HepG2 (cell line): ENCODE measurements around the gene ZNF284. TPM values are rescaled to one million over a fixed set of nuclear protein-coding genes. Genes with fewer than 3 reads are reported as not detected.

Experiments
- ATAC-seq: fragments of 200-7000 bp; cut with Tn5 transposase; 3 replicates; pipeline ENCODE4 v1.9.1; 2020; ENCODE audit warnings: mild to moderate bottlenecking, moderate library complexity
- BruUV-seq: library from RNA; stranded (reverse); fragments of 400-500 nt; replicated peaks from 2 replicates; lab custom pipeline; 2021; lab: Mats Ljungman, UMichigan
- CTCF ChIA-PET: fragments of 300-600 bp; formaldehyde crosslinking; extraction: SDS; loops from one replicate; lab custom pipeline; 2021; ENCODE audit warnings: low total read pairs, inconsistent platforms, low intra/inter-chr PET ratio; lab: Yijun Ruan, JAX
- POLR2A ChIA-PET: fragments of 350-600 bp; sonication (Branson Sonifier 250); formaldehyde crosslinking; loops from one replicate; lab custom pipeline; 2020; ENCODE audit warnings: antibody characterized with exemption, inconsistent platforms; lab: Yijun Ruan, JAX
- DNase-seq: peaks from one replicate; pipeline ENCODE4 v3.0.0-alpha.2; 2015; ENCODE audit warnings: low spot score
- FAIRE-seq: peaks from 3 replicates; lab custom pipeline; 2011; peaks lifted over from hg19 to GRCh38; lab: Jason Lieb, UNC
- H2AFZ ChIP-seq: one replicate; pipeline ENCODE4 v1.6.1; 2011; ENCODE audit warnings: low read length, inconsistent platforms
- H3K27ac ChIP-seq: fragments of 300-600 bp; 3 replicates; pipeline ENCODE4 v1.8.0; 2011; ENCODE audit warnings: mixed run types, mild to moderate bottlenecking, mixed read lengths, low read length, inconsistent platforms; ENCODE audit not compliant: insufficient read depth; ENCODE audit errors: extremely low read length
- H3K27me3 ChIP-seq, 2 experiments: fragments of 200-600 bp in 1 of 2; 2 replicates in 1 of 2; 3 replicates in 1 of 2; pipeline versions ENCODE4 v1.6.0 to v1.8.0; 2011; ENCODE audit warnings: low read length in 2 of 2, mild to moderate bottlenecking in 2 of 2, moderate library complexity in 2 of 2, inconsistent platforms in 1 of 2; ENCODE audit not compliant: insufficient read depth in 2 of 2, control insufficient read depth in 1 of 2
- H3K36me3 ChIP-seq, 2 experiments: fragments of 200-600 bp in 1 of 2; replicated peaks in 1 of 2; 2 replicates in 1 of 2; 3 replicates in 1 of 2; pipeline versions ENCODE4 v1.5.1 to v1.8.0; 2011; ENCODE audit warnings: low read length in 2 of 2, inconsistent platforms in 1 of 2; ENCODE audit not compliant: insufficient read depth in 2 of 2, control insufficient read depth in 1 of 2
- H3K4me1 ChIP-seq: 2 replicates; pipeline ENCODE4 v1.5.1; 2012; ENCODE audit warnings: low read length, inconsistent platforms; ENCODE audit not compliant: insufficient read depth
- H3K4me2 ChIP-seq: 2 replicates; pipeline ENCODE4 v1.6.0; 2011; ENCODE audit warnings: low read depth, low read length, inconsistent platforms
- H3K4me3 ChIP-seq, 3 experiments: fragments of 200-600 bp in 1 of 3; sonication (generic), shearing (Covaris generic) in 1 of 3; replicated peaks in 1 of 3; 2 replicates each; pipeline ENCODE4 v1.5.1; 2011 to 2016; ENCODE audit warnings: low read length in 3 of 3, inconsistent platforms in 2 of 3, low read depth in 2 of 3, mild to moderate bottlenecking in 2 of 3, control low read depth in 1 of 3, mixed read lengths in 1 of 3; ENCODE audit not compliant: insufficient read depth in 1 of 3
- H3K79me2 ChIP-seq: one replicate; pipeline ENCODE4 v1.6.1; 2011; ENCODE audit warnings: low read length, inconsistent platforms; ENCODE audit not compliant: insufficient read depth
- H3K9ac ChIP-seq: 2 replicates; pipeline ENCODE4 v1.6.0; 2011; ENCODE audit warnings: mild to moderate bottlenecking, low read depth, low read length, inconsistent platforms; ENCODE audit not compliant: insufficient read depth
- H3K9me3 ChIP-seq: 2 replicates; pipeline ENCODE4 v1.5.1; 2012; ENCODE audit warnings: mild to moderate bottlenecking, low read length
- H4K20me1 ChIP-seq: 2 replicates; pipeline ENCODE4 v1.6.0; 2011; ENCODE audit warnings: inconsistent platforms, mild to moderate bottlenecking, low read length, moderate library complexity; ENCODE audit not compliant: insufficient read depth
- CBX2 ChIP-seq, 2 experiments: fragments of 200-600 bp in 1 of 2; sonication (generic); formaldehyde crosslinking in 1 of 2; IDR thresholded peaks; 2 replicates each; pipeline versions ENCODE4 v1.7.0 to v1.8.1; 2018 to 2022; ENCODE audit warnings: low read depth in 2 of 2, low read length in 1 of 2, mild to moderate bottlenecking in 1 of 2, missing genetic modification reagents in 1 of 2
- MAZ ChIP-seq, 2 experiments: sonication (generic) in 1 of 2; formaldehyde crosslinking in 1 of 2; IDR thresholded peaks; 2 replicates each; pipeline versions ENCODE4 v1.5.0 to v1.6.1; 2012 to 2020; ENCODE audit warnings: low read depth in 2 of 2, mild to moderate bottlenecking in 2 of 2, borderline replicate concordance in 1 of 2, improper control_type of control experiment in 1 of 2, low read length in 1 of 2, missing genetic modification reagents in 1 of 2, moderate library complexity in 1 of 2
- MTA1 ChIP-seq: sonication (generic); formaldehyde crosslinking; IDR thresholded peaks from 2 replicates; pipeline ENCODE4 v1.4.0; 2020; ENCODE audit warnings: missing genetic modification reagents, mild to moderate bottlenecking, borderline replicate concordance
- ZNF101 ChIP-seq: sonication (generic); formaldehyde crosslinking; IDR thresholded peaks from 2 replicates; pipeline ENCODE4 v1.4.0; 2020; ENCODE audit warnings: mild to moderate bottlenecking, low read depth, missing genetic modification reagents, borderline replicate concordance
- ZNF709 ChIP-seq: sonication (generic); formaldehyde crosslinking; IDR thresholded peaks from 2 replicates; pipeline ENCODE4 v1.5.0; 2020; ENCODE audit warnings: mild to moderate bottlenecking, missing genetic modification reagents
- ZNF777 ChIP-seq: sonication (generic); formaldehyde crosslinking; IDR thresholded peaks from 2 replicates; pipeline ENCODE4 v1.4.0; 2020; ENCODE audit warnings: missing genetic modification reagents
- ZSCAN9 ChIP-seq: IDR thresholded peaks from 2 replicates; pipeline ENCODE4 v1.6.1; 2016; ENCODE audit warnings: borderline replicate concordance
- WGBS: methylation state at CpG from one replicate; pipeline ENCODE4 v1.1.6; 2017; ENCODE audit warnings: low lambda C conversion rate; 5-methylcytosine and 5-hydroxymethylcytosine counted together
- in situ Hi-C: cut with HindIII; loops from 2 replicates; pipeline ENCODE4 v1.10.0; 2017; ENCODE audit warnings: low pct_unique_long_range_greater_than_20kb; ENCODE audit not compliant: extremely low pct_ligation_motif_present
- intact Hi-C: fragments of 100-400 bp; cut with micrococcal nuclease; formaldehyde crosslinking; loops from one replicate; pipeline ENCODE4 v1.10.0; 2022; ENCODE audit not compliant: unreplicated experiment
- polyA plus RNA-seq, 8 experiments: library from polyadenylated mRNA; depleted of rRNA in 3 of 8; stranded (reverse) in 7 of 8; unstranded in 1 of 8; fragments of >200 nt; fragmentation: Illumina TruSeq in 4 of 8; extraction: Trizol in 4 of 8; gene quantifications; 2 replicates each; pipeline versions ENCODE4 v1.2.1 to v1.2.3, GENCODE V29; 2011 to 2016; ENCODE audit warnings: low read depth in 4 of 8, missing spikeins in 1 of 8, mixed read lengths in 1 of 8; ENCODE audit not compliant: insufficient read depth in 1 of 8
- total RNA-seq, 5 experiments: library from RNA; depleted of rRNA; stranded (reverse); fragments of >200 nt; fragmentation: Illumina TruSeq; extraction: Trizol; gene quantifications; 2 replicates each; pipeline ENCODE4 v1.2.3, GENCODE V29; 2016; ENCODE audit warnings: low read depth in 1 of 5
- TF ChIP-seq, protein P1 (sequence below): sonication (generic); formaldehyde crosslinking; IDR thresholded peaks from 2 replicates; pipeline ENCODE4 v1.4.0; 2020; ENCODE audit warnings: missing genetic modification reagents, low read depth, mild to moderate bottlenecking, borderline replicate concordance
- TF ChIP-seq, protein P2 (sequence below): sonication (generic); formaldehyde crosslinking; IDR thresholded peaks from 2 replicates; pipeline ENCODE4 v1.5.1; 2020; ENCODE audit warnings: mild to moderate bottlenecking, missing genetic modification reagents
- TF ChIP-seq, protein P3 (sequence below): sonication (generic); formaldehyde crosslinking; IDR thresholded peaks from 2 replicates; pipeline ENCODE4 v1.4.0; 2020; ENCODE audit warnings: mild to moderate bottlenecking, low read depth, missing genetic modification reagents
- TF ChIP-seq, protein P4 (sequence below): fragments of 450-650 bp; IDR thresholded peaks from 2 replicates; pipeline ENCODE4 v1.6.1; 2016
- TF ChIP-seq, protein P5 (sequence below): sonication (generic); formaldehyde crosslinking; IDR thresholded peaks from 2 replicates; pipeline ENCODE4 v1.4.0; 2020; ENCODE audit warnings: missing genetic modification reagents, borderline replicate concordance

ZNF284 gene
- total and polyA plus RNA-seq, 2 of the 13 experiments (the other 11 are each of a cell fraction or from before 2014, with no cell fraction given): 1.2 to 2.3 TPM

DNA sequence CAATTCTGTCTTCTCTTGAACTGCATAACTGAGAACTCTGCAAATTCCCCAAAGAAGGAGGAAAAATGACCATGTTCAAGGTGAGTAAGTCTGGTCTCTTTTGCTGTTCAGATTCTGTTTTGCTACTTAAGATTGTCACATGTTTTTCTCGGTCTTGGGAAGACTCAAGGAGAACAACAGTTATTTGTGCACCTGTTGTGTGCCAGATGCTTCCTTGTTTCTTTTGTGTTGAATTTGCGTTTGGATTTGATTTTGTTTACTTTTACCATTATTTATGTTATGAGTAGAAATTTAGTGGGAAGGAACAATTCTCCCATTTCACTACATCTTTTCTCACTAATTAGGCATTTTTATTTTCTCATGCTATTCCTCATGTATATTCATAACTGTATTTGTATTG, 4.4 kb downstream of the ZNF284 start:
- no TSS peak for BruUV-seq
- in situ Hi-C loops: no loop called here
- H3K79me2 ChIP-seq: no peaks in the 10 kb centered on the region
- H2AFZ ChIP-seq: no peak overlapping the region
- H3K9me3 ChIP-seq: no peaks in the 10 kb centered on the region
- ATAC-seq (no peak), FAIRE-seq (no peak), DNase-seq (no peak)
- no peaks in the 10 kb centered on the region; a peak in 1 of 5 replicates for H3K27me3 ChIP-seq
- WGBS: 98% methylated on average over 2 of the region's 2 CpGs
- H3K27ac ChIP-seq: no peak overlapping the region
- CTCF ChIA-PET: no interaction called here
- no peak overlapping the region for H3K4me2 ChIP-seq
- peaks cover 13% of the 10 kb centered on the region for H3K4me1 ChIP-seq
- POLR2A ChIA-PET: no interaction called here
- H3K4me3 ChIP-seq: no peak overlapping the region
- intact Hi-C loops: loop anchor here (10.0 kb wide), 2 partner anchors 72 to 122 kb away; partner anchors contain the start of genes ZNF221 and ZNF230
- H4K20me1 ChIP-seq: no peaks in the 10 kb centered on the region
- no peak overlapping the region for H3K9ac ChIP-seq
- peaks cover 3 to 11% of the 10 kb centered on the region in 2 experiments; a peak in 3 of 5 replicates for H3K36me3 ChIP-seq
- TF ChIP-seq ZNF101 (no peak), ZSCAN9 (CRISPR knock-in tag) (no peak), MAZ (IDR thresholded peaks at IDR 0.05; ENCODE audit: borderline replicate concordance, low read depth, low read length) (no peak), MAZ (CRISPR knock-in tag; IDR thresholded peaks at IDR 0.05; ENCODE audit: low read depth) (no peak), CBX2 (IDR thresholded peaks at IDR 0.05; ENCODE audit: low read depth, low read length) (no peak), CBX2 (CRISPR knock-in tag; IDR thresholded peaks at IDR 0.05; ENCODE audit: low read depth) (no peak), ZNF777 (CRISPR knock-in tag) (no peak), ZNF709 (CRISPR knock-in tag) (no peak), MTA1 (CRISPR knock-in tag) (no peak)
- TF ChIP-seq, protein P1, sequence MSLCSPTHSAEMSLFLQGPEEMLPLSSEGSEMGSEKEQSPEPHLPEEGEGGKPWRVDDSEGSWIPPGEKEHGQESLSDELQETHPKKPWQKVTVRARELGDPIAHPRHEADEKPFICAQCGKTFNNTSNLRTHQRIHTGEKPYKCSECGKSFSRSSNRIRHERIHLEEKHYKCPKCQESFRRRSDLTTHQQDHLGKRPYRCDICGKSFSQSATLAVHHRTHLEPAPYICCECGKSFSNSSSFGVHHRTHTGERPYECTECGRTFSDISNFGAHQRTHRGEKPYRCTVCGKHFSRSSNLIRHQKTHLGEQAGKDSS: no peak
- TF ChIP-seq, protein P2, sequence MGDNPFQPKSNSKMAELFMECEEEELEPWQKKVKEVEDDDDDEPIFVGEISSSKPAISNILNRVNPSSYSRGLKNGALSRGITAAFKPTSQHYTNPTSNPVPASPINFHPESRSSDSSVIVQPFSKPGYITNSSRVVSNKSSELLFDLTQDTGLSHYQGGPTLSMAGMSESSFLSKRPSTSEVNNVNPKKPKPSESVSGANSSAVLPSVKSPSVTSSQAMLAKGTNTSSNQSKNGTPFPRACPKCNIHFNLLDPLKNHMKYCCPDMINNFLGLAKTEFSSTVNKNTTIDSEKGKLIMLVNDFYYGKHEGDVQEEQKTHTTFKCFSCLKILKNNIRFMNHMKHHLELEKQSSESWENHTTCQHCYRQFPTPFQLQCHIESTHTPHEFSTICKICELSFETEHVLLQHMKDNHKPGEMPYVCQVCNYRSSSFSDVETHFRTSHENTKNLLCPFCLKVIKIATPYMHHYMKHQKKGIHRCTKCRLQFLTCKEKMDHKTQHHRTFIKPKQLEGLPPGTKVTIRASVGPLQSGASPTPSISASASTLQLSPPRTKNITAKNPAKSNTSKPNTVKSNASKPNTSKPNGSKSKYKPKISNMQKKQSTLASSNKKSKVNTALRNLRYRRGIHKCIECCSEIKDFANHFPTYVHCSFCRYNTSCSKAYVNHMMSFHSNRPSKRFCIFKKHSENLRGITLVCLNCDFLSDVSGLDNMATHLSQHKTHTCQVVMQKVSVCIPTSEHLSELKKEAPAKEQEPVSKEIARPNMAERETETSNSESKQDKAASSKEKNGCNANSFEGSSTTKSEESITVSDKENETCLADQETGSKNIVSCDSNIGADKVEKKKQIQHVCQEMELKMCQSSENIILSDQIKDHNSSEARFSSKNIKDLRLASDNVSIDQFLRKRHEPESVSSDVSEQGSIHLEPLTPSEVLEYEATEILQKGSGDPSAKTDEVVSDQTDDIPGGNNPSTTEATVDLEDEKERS: no peak
- TF ChIP-seq, protein P3, sequence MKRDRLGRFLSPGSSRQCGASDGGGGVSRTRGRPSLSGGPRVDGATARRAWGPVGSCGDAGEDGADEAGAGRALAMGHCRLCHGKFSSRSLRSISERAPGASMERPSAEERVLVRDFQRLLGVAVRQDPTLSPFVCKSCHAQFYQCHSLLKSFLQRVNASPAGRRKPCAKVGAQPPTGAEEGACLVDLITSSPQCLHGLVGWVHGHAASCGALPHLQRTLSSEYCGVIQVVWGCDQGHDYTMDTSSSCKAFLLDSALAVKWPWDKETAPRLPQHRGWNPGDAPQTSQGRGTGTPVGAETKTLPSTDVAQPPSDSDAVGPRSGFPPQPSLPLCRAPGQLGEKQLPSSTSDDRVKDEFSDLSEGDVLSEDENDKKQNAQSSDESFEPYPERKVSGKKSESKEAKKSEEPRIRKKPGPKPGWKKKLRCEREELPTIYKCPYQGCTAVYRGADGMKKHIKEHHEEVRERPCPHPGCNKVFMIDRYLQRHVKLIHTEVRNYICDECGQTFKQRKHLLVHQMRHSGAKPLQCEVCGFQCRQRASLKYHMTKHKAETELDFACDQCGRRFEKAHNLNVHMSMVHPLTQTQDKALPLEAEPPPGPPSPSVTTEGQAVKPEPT: no peak
- TF ChIP-seq, protein P4, sequence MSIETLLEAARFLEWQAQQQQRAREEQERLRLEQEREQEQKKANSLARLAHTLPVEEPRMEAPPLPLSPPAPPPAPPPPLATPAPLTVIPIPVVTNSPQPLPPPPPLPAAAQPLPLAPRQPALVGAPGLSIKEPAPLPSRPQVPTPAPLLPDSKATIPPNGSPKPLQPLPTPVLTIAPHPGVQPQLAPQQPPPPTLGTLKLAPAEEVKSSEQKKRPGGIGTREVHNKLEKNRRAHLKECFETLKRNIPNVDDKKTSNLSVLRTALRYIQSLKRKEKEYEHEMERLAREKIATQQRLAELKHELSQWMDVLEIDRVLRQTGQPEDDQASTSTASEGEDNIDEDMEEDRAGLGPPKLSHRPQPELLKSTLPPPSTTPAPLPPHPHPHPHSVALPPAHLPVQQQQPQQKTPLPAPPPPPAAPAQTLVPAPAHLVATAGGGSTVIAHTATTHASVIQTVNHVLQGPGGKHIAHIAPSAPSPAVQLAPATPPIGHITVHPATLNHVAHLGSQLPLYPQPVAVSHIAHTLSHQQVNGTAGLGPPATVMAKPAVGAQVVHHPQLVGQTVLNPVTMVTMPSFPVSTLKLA: no peak
- TF ChIP-seq, protein P5, sequence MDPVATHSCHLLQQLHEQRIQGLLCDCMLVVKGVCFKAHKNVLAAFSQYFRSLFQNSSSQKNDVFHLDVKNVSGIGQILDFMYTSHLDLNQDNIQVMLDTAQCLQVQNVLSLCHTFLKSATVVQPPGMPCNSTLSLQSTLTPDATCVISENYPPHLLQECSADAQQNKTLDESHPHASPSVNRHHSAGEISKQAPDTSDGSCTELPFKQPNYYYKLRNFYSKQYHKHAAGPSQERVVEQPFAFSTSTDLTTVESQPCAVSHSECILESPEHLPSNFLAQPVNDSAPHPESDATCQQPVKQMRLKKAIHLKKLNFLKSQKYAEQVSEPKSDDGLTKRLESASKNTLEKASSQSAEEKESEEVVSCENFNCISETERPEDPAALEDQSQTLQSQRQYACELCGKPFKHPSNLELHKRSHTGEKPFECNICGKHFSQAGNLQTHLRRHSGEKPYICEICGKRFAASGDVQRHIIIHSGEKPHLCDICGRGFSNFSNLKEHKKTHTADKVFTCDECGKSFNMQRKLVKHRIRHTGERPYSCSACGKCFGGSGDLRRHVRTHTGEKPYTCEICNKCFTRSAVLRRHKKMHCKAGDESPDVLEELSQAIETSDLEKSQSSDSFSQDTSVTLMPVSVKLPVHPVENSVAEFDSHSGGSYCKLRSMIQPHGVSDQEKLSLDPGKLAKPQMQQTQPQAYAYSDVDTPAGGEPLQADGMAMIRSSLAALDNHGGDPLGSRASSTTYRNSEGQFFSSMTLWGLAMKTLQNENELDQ (CRISPR knock-in tag): no peak
